Gastrocnemius medialis (tissue), 4 donors: Measurements from ENCODE around the gene SEPHS2. TPM values are rescaled to one million over a fixed set of nuclear protein-coding genes. Genes with fewer than 3 reads are reported as not detected.

Experiments
- ATAC-seq, 2 donors: fragments of 150-250 bp; one replicate each; pipeline ENCODE4 v1.9.1; 2016
- DNase-seq, 2 donors: peaks; one replicate each; pipeline ENCODE4 v3.0.0-alpha.2; 2019
- H3K27ac ChIP-seq, 4 donors: fragments of 200-600 bp; sonication (generic); 1 replicate in 1 of 4; 2 replicates in 3 of 4; pipeline ENCODE4 v1.5.1; 2016 to 2018; ENCODE audit warnings: mild to moderate bottlenecking in 2 of 4, moderate library complexity in 1 of 4
- H3K27me3 ChIP-seq, 3 donors: fragments of 200-600 bp; sonication (generic) in 2 of 3; 1 replicate in 1 of 3; 2 replicates in 2 of 3; pipeline versions ENCODE4 v1.5.1 to v1.6.0; 2016 to 2019; ENCODE audit warnings: mild to moderate bottlenecking in 1 of 3, moderate library complexity in 1 of 3
- H3K36me3 ChIP-seq, 2 donors: fragments of 200-600 bp; sonication (generic) in 1 of 2; one replicate each; pipeline ENCODE4 v1.5.1; 2017 to 2018
- H3K4me1 ChIP-seq, 2 donors: fragments of 200-600 bp; sonication (generic) in 1 of 2; one replicate each; pipeline ENCODE4 v1.5.1; 2016 to 2017; ENCODE audit warnings: mild to moderate bottlenecking in 2 of 2
- H3K4me3 ChIP-seq, 4 donors: fragments of 200-600 bp; sonication (generic) in 3 of 4; 1 replicate in 1 of 4; 2 replicates in 3 of 4; pipeline ENCODE4 v1.5.1; 2016 to 2019; ENCODE audit warnings: mild to moderate bottlenecking in 2 of 4
- H3K9me3 ChIP-seq, 3 donors: fragments of 200-600 bp; sonication (generic) in 2 of 3; 1 replicate in 1 of 3; 2 replicates in 2 of 3; pipeline ENCODE4 v1.5.1; 2016 to 2019
- CTCF ChIP-seq, 5 experiments: fragments of 450-650 bp in 3 of 5; fragments of 200-600 bp in 2 of 5; sonication (generic) in 2 of 5; IDR thresholded peaks in 4 of 5; conservative IDR thresholded peaks in 1 of 5; 1 replicate in 4 of 5; 2 replicates in 1 of 5; pipeline ENCODE4 v1.5.1; 2016 to 2019; ENCODE audit warnings: antibody characterized with exemption in 5 of 5, mild to moderate bottlenecking in 3 of 5, moderate library complexity in 3 of 5
- POLR2A ChIP-seq, 2 donors: fragments of 450-650 bp; IDR thresholded peaks; one replicate each; pipeline ENCODE4 v1.6.1; 2017; ENCODE audit warnings: antibody characterized with exemption in 2 of 2, mild to moderate bottlenecking in 2 of 2, moderate library complexity in 2 of 2
- in situ Hi-C, 4 donors: fragments of 200-750 bp; cut with MboI; loops; one replicate each; pipeline versions ENCODE4 v1.15.0 to v1.8.0; 2017; ENCODE audit warnings: low sequenced_read_pairs in 4 of 4
- intact Hi-C: fragments of 100-400 bp; cut with DNase I; formaldehyde crosslinking; loops from one replicate; pipeline ENCODE4 v1.15.1; 2023; ENCODE audit warnings: low total_unique reads
- total RNA-seq, 4 donors: library from RNA; depleted of rRNA; stranded (reverse); fragments of >200 nt; gene quantifications; one replicate each; pipeline versions ENCODE4 v1.1.0 to v1.2.3, GENCODE V29; 2016

Gene SEPHS2
- total RNA-seq, 4 donors from 2014 or later = 23.7 to 29.5 (median 27.4) TPM

- in situ Hi-C loops = loop anchor here in 1 of 4 donors (25.0 kb wide), 1 partner anchor 208 kb away; no protein-coding TSS in a partner anchor
- Histone ChIP-seq H3K27ac (peak overlapping the region; percentile 77 to 84 (median 84)), H3K4me3 (peak overlapping the region; percentile 73 to 89 (median 82)), H3K36me3 (peaks cover 0 to 11% of the 10 kb centered on the region in 2 donors), H3K9me3 (no peaks in the 10 kb centered on the region), H3K27me3 (no peaks in the 10 kb centered on the region), H3K4me1 (peaks cover 12 to 13% of the 10 kb centered on the region in 2 donors)
- ATAC-seq (no peak), DNase-seq (no peak)
- TF ChIP-seq POLR2A (IDR thresholded peaks at IDR 0.05) (no peak), CTCF (IDR thresholded peaks at IDR 0.05 in 4 of 5, conservative IDR thresholded peaks at IDR 0.05 in 1 of 5) (no peak)
- intact Hi-C loops = no loop called here
These were observed 16.3 kb downstream of the SEPHS2 start for GRCh38 chr16:30429418-30429677.

GRCh38 chr16:30428055-30428454 lies 17.6 kb downstream of the SEPHS2 start:
- no peak for DNase-seq
- Histone ChIP-seq H3K4me1 (peaks cover 12 to 13% of the 10 kb centered on the region in 2 donors), H3K27ac (no peak overlapping the region), H3K36me3 (peaks cover 0 to 24% of the 10 kb centered on the region in 2 donors), H3K9me3 (no peaks in the 10 kb centered on the region), H3K27me3 (no peaks in the 10 kb centered on the region), H3K4me3 (no peak overlapping the region)
- in situ Hi-C loops = loop anchor here in 1 of 4 donors (25.0 kb wide), 1 partner anchor 209 kb away; no protein-coding TSS in a partner anchor
- intact Hi-C loops = no loop called here
- ATAC-seq = no peak
- TF ChIP-seq POLR2A (IDR thresholded peaks at IDR 0.05) = no peak
- no peak for TF ChIP-seq CTCF (IDR thresholded peaks at IDR 0.05 in 4 of 5, conservative IDR thresholded peaks at IDR 0.05 in 1 of 5)

- H3K36me3 ChIP-seq = peaks cover 0 to 32% of the 10 kb centered on the region in 2 donors
These were observed 24.7 kb downstream of the SEPHS2 start for GRCh38 chr16:30421010-30421409.

GRCh38 chr16:30418350-30419181 lies 27.1 kb downstream of the SEPHS2 start:
- Histone ChIP-seq H3K36me3 (peaks cover 0 to 23% of the 10 kb centered on the region in 2 donors), H3K27ac (peak overlapping the region; percentile 93 to 99 (median 96)), H3K4me1 (peaks cover 8 to 14% of the 10 kb centered on the region in 2 donors), H3K4me3 (peak overlapping the region; percentile 60 to 77 (median 66)), H3K27me3 (no peaks in the 10 kb centered on the region), H3K9me3 (no peaks in the 10 kb centered on the region)
- ATAC-seq = no peak
- no peak for DNase-seq
- in situ Hi-C loops = loop anchor here in 2 of 4 donors (25.0 kb wide), 2 partner anchors 306 to 356 kb away; partner anchors contain the start of genes ALDOA (in 1 of the 2), GDPD3 (in 1 of the 2) and MAPK3 (in 1 of the 2)
- TF ChIP-seq CTCF (IDR thresholded peaks at IDR 0.05 in 4 of 5, conservative IDR thresholded peaks at IDR 0.05 in 1 of 5) (no peak), POLR2A (IDR thresholded peaks at IDR 0.05) (no peak)
- intact Hi-C loops = loop anchor here (10.0 kb wide), 1 partner anchor 354 kb away; the partner anchor contains the start of gene ALDOA

More at GRCh38 chr16:30421010-30421409, 24.7 kb downstream of the SEPHS2 start:
- TF ChIP-seq POLR2A (IDR thresholded peaks at IDR 0.05) (no peak), CTCF (IDR thresholded peaks at IDR 0.05 in 4 of 5, conservative IDR thresholded peaks at IDR 0.05 in 1 of 5) (no peak)
- no peak overlapping the region for H3K27ac ChIP-seq
- intact Hi-C loops = no loop called here
- H3K4me3 ChIP-seq = no peak overlapping the region
- H3K27me3 ChIP-seq = no peaks in the 10 kb centered on the region
- ATAC-seq (no peak), DNase-seq (no peak)
- H3K9me3 ChIP-seq = no peaks in the 10 kb centered on the region
- peaks cover 6 to 8% of the 10 kb centered on the region in 2 donors for H3K4me1 ChIP-seq
- in situ Hi-C loops = loop anchor here in 2 of 4 donors (25.0 kb wide), 2 partner anchors 309 to 359 kb away; partner anchors contain the start of genes ALDOA (in 1 of the 2), GDPD3 (in 1 of the 2) and MAPK3 (in 1 of the 2)
